ELF-1 (cell line): ENCODE data around the gene GPR108.

ENCODE experiments used
- DNase-seq: peaks from one replicate; pipeline ENCODE4 v3.0.0-alpha.2; 2016; ENCODE audit warnings: low read depth, low spot score

The GPR108 gene

GRCh38 chr19:6707011-6707657, 30.2 kb downstream of the GPR108 start:
- no peak for DNase-seq

- DNase-seq: no peak
Measured at GRCh38 chr19:6706633-6706958, 30.8 kb downstream of the GPR108 start.

GRCh38 chr19:6705931-6706632, 31.3 kb downstream of the GPR108 start:
- no peak for DNase-seq

- no peak for DNase-seq
Measured at GRCh38 chr19:6700586-6701316, 36.6 kb downstream of the GPR108 start.

- no peak for DNase-seq
Measured at GRCh38 chr19:6699935-6700334, 37.4 kb downstream of the GPR108 start.

GRCh38 chr19:6697291-6697690, 40.1 kb downstream of the GPR108 start:
- DNase-seq: no peak

- DNase-seq: no peak
Measured at GRCh38 chr19:6696239-6696820, 41.0 kb downstream of the GPR108 start.

GRCh38 chr19:6694147-6694815, 43.1 kb downstream of the GPR108 start:
- peak; percentile 35 for DNase-seq

GRCh38 chr19:6693681-6694080, 43.7 kb downstream of the GPR108 start:
- DNase-seq: no peak

- DNase-seq: peak; percentile 17
Measured at GRCh38 chr19:6693056-6693471, 44.3 kb downstream of the GPR108 start.

- DNase-seq: no peak
Measured at GRCh38 chr19:6692027-6692426, 45.4 kb downstream of the GPR108 start.

- DNase-seq: no peak
Measured at GRCh38 chr19:6691342-6691741, 46.0 kb downstream of the GPR108 start.

- DNase-seq: no peak
Measured at GRCh38 chr19:6690160-6690885, 47.1 kb downstream of the GPR108 start.

GRCh38 chr19:6687114-6687513, 50.3 kb downstream of the GPR108 start:
- no peak for DNase-seq

- DNase-seq: no peak
Measured at GRCh38 chr19:6686628-6686975, 50.8 kb downstream of the GPR108 start.

GRCh38 chr19:6685962-6686627, 51.3 kb downstream of the GPR108 start:
- no peak for DNase-seq

GRCh38 chr19:6685482-6685881, 51.9 kb downstream of the GPR108 start:
- no peak for DNase-seq

- no peak for DNase-seq
Measured at GRCh38 chr19:6683971-6684370, 53.4 kb downstream of the GPR108 start.

- DNase-seq: no peak
Measured at GRCh38 chr19:6682607-6683128, 54.7 kb downstream of the GPR108 start.

GRCh38 chr19:6680141-6680540, 57.2 kb downstream of the GPR108 start:
- no peak for DNase-seq
